GM23338 (cell line): ENCODE results near the gene TXNDC2.

Experiments
- POLR2AphosphoS5 ChIP-seq: IDR thresholded peaks from 2 replicates; pipeline ENCODE4 v1.6.1; 2016; ENCODE audit warnings: antibody characterized with exemption, low read depth
- TF ChIP-seq, protein P1 (sequence below), 2 experiments: fragments of 200-600 bp in 1 of 2; sonication (generic) in 1 of 2; conservative IDR thresholded peaks; 2 replicates each; pipeline versions ENCODE4 v1.5.1 to v1.6.1; 2016 to 2017; ENCODE audit warnings: antibody characterized with exemption in 2 of 2, low read depth in 2 of 2, mild to moderate bottlenecking in 2 of 2, moderate library complexity in 1 of 2

DNA sequence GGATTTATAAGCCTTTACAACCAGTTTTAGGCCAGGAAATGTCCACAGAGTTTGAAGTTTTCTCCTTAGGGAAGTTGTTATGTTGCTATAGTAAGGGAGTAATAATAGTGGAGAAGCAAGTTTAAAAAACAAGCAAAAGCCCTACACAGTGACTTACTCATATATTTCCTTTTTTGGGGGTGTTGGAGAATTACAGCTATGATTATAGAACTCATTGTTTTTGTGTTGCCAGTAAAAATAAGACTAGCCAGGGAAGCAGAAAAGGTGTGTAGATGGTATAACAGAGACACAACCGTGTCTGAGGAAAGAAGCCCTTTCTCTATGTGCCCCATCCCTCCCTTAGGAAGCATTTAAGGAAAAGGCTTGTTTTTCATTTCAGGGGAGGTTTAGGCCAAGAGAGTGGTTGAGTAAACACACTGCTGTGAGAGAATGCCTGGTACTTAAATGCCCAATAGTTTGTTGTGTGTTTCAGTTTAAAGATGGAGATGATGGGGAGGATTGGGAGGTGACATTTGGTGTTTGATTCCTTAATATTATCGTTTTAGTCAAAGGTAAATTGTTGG lies 30.4 kb downstream of the TXNDC2 start:
- TF ChIP-seq, protein P1, sequence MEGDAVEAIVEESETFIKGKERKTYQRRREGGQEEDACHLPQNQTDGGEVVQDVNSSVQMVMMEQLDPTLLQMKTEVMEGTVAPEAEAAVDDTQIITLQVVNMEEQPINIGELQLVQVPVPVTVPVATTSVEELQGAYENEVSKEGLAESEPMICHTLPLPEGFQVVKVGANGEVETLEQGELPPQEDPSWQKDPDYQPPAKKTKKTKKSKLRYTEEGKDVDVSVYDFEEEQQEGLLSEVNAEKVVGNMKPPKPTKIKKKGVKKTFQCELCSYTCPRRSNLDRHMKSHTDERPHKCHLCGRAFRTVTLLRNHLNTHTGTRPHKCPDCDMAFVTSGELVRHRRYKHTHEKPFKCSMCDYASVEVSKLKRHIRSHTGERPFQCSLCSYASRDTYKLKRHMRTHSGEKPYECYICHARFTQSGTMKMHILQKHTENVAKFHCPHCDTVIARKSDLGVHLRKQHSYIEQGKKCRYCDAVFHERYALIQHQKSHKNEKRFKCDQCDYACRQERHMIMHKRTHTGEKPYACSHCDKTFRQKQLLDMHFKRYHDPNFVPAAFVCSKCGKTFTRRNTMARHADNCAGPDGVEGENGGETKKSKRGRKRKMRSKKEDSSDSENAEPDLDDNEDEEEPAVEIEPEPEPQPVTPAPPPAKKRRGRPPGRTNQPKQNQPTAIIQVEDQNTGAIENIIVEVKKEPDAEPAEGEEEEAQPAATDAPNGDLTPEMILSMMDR (conservative IDR thresholded peaks at IDR 0.05; ENCODE audit: low read depth in 2 of 2) = no peak
- no peak for TF ChIP-seq POLR2AphosphoS5
